Regular cardiac myocyte (primary cell): Measurements from ENCODE around the gene MTG2. TPM values are rescaled to one million over a fixed set of nuclear protein-coding genes. Genes with fewer than 3 reads are reported as not detected.

Experiments used
- total RNA-seq: library from RNA; depleted of rRNA; stranded (reverse); fragments of >200 nt; gene quantifications from 2 replicates; pipeline ENCODE4 v1.2.3, GENCODE V29; 2014

MTG2 gene
- total RNA-seq: 14.1 and 19.9 TPM in 2 replicates

GRCh38 chr20:62182469-62183425, at the start of gene MTG2:
MTG2 (plus strand) TSS chr20:62183028; CDS start chr20:62193421, 10,393 bp downstream.

GRCh38 chr20:62143081-62143956, 39.5 kb upstream of the MTG2 start, which contains the start of the genes PSMA7 and SS18L1:
PSMA7 (minus strand) TSS chr20:62143394; CDS start chr20:62143303, 91 bp downstream.
SS18L1 (plus strand) TSS chr20:62143769; CDS start chr20:62143821, 52 bp downstream.

GRCh38 chr20:62219992-62220665, 37.3 kb downstream of the MTG2 start, which contains the start of gene HRH3:
HRH3 (minus strand) TSS chr20:62220278; CDS start chr20:62219970, 308 bp downstream.

GRCh38 chr20:62237801-62238568, 55.2 kb downstream of the MTG2 start, which contains the start of gene OSBPL2:
OSBPL2 (plus strand) TSS chr20:62238521; CDS start chr20:62256185, 17,664 bp downstream.

Other genes with a start within 250 kb of the MTG2 start
- 2.3 and 2.7 TPM in 2 replicates for gene TAF4, start 117.1 kb upstream of the MTG2 start, total RNA-seq
- 42.2 and 45.1 TPM in 2 replicates for gene LSM14B, start 60.6 kb upstream of the MTG2 start, total RNA-seq
- gene PSMA7, start 39.6 kb upstream of the MTG2 start, total RNA-seq: 244 and 526 TPM in 2 replicates
- gene SS18L1, start 39.3 kb upstream of the MTG2 start, total RNA-seq: 10.1 and 11.3 TPM in 2 replicates
- gene HRH3, start 37.2 kb downstream of the MTG2 start, total RNA-seq: not detected in 2 replicates
- gene OSBPL2, start 55.5 kb downstream of the MTG2 start, total RNA-seq: 25.9 and 31.9 TPM in 2 replicates
- 82.3 and 123 TPM in 2 replicates for gene ADRM1, start 120.0 kb downstream of the MTG2 start, total RNA-seq
- 19.7 and 35.7 TPM in 2 replicates for gene LAMA5, start 184.3 kb downstream of the MTG2 start, total RNA-seq
- 543 and 873 TPM in 2 replicates for gene RPS21, start 204.1 kb downstream of the MTG2 start, total RNA-seq
- 0.28 and 0.96 TPM in 2 replicates for gene CABLES2, start 224.3 kb downstream of the MTG2 start, total RNA-seq
- not detected in 2 replicates for gene RBBP8NL, start 244.5 kb downstream of the MTG2 start, total RNA-seq